ENCODE results near the gene LTV1.

DNA sequence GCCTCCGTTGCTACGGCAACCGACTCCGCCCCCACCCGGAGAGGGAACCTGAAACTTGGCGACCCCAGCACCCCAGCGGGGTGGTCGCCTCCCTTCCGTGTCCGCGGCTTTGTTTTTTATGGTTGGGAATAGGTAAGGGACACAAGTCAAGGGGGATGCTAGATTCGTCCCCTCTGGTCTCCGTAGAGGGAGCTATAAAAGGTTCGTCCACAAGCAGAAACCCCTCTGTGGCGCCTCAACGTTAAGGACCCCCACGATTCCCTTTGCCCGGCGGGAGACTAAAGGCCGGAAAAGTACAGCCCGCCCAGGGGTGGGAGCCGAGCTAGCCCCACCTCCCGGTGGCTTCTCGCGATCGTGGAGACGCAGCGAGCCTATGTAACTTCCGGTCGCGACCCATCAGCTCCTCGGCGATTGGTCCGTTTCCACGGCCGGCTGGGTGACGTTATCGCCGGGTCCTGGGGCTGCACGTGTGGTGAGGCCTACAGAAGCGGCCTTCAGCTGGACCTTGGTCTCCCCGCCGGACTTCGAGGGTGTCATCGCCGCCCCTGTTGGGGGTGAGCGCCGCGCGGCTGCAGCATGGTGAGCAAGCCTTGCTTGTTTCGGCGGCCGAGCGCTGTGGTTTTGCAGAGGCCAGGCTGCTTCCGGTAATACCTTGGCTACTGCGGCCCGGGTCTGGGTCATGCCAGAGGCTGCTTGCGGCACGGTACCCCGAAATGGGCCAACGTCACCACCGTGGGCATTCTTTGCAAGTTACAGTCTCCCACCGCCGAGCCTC, at the start of gene LTV1:
- TF ChIP-seq CTCF (conservative IDR thresholded peaks at IDR 0.05; ENCODE audit: low read depth, low read length): no peak
- TF ChIP-seq POLR2A (IDR thresholded peaks at IDR 0.05; ENCODE audit: low read depth, low read length): peak; percentile 89
- TF ChIP-seq RAD21 (IDR thresholded peaks at IDR 0.05; ENCODE audit: low read length): no peak

All from IMR-90 (cell line).